HepG2 (cell line): ENCODE results near the gene PIM1. TPM values are rescaled to one million over a fixed set of nuclear protein-coding genes. Genes with fewer than 3 reads are reported as not detected.

Experiments used
- ATM ChIP-seq: fragments of 450-650 bp; IDR thresholded peaks from 2 replicates; pipeline ENCODE4 v1.7.1; 2017; ENCODE audit warnings: mild to moderate bottlenecking, borderline replicate concordance
- HNF4G ChIP-seq, 2 experiments: sonication (generic) in 1 of 2; formaldehyde crosslinking in 1 of 2; IDR thresholded peaks; 2 replicates each; pipeline versions ENCODE4 v1.4.0 to v1.6.1; 2011 to 2020; ENCODE audit warnings: borderline replicate concordance in 2 of 2, low read depth in 2 of 2, mild to moderate bottlenecking in 2 of 2, low read length in 1 of 2, missing genetic modification reagents in 1 of 2, moderate library complexity in 1 of 2
- HNRNPH1 ChIP-seq: fragments of 200-400 bp; formaldehyde crosslinking; optimal IDR thresholded peaks from 2 replicates; pipeline ENCODE3; 2017; ENCODE audit warnings: mild to moderate bottlenecking, low read depth, low read length
- LCORL ChIP-seq, 2 experiments: fragments of 450-650 bp in 1 of 2; sonication (generic) in 1 of 2; formaldehyde crosslinking in 1 of 2; IDR thresholded peaks; 2 replicates each; pipeline versions ENCODE4 v1.5.0 to v1.6.1; 2017 to 2020; ENCODE audit warnings: antibody characterized with exemption in 1 of 2, missing genetic modification reagents in 1 of 2
- NBN ChIP-seq: fragments of 450-650 bp; conservative IDR thresholded peaks from 2 replicates; pipeline ENCODE4 v1.6.1; 2017
- PHF21A ChIP-seq: sonication (generic); formaldehyde crosslinking; IDR thresholded peaks from 2 replicates; pipeline ENCODE4 v1.5.0; 2020; ENCODE audit warnings: mild to moderate bottlenecking, missing genetic modification reagents
- PITX1 ChIP-seq: sonication (generic); formaldehyde crosslinking; IDR thresholded peaks from 2 replicates; pipeline ENCODE4 v1.5.1; 2020; ENCODE audit warnings: mild to moderate bottlenecking, missing genetic modification reagents
- RARA ChIP-seq: IDR thresholded peaks from 2 replicates; pipeline ENCODE4 v1.6.1; 2016; ENCODE audit warnings: missing genetic modification reagents, missing compliant biosample characterization
- ZBTB20 ChIP-seq: sonication (generic); formaldehyde crosslinking; IDR thresholded peaks from 2 replicates; pipeline ENCODE4 v1.8.1; 2023; ENCODE audit warnings: missing genetic modification reagents, low read depth, mild to moderate bottlenecking, borderline replicate concordance
- ZNF260 ChIP-seq: sonication (generic); formaldehyde crosslinking; IDR thresholded peaks from 2 replicates; pipeline ENCODE4 v1.4.0; 2020; ENCODE audit warnings: missing genetic modification reagents, low read depth, mild to moderate bottlenecking, borderline replicate concordance
- ZNF282 ChIP-seq: fragments of 450-650 bp; IDR thresholded peaks from 2 replicates; pipeline ENCODE4 v1.6.1; 2018; ENCODE audit not compliant: partially characterized antibody
- ZNF670 ChIP-seq: sonication (generic); formaldehyde crosslinking; IDR thresholded peaks from 2 replicates; pipeline ENCODE4 v1.8.0; 2022; ENCODE audit warnings: mild to moderate bottlenecking, missing genetic modification reagents, borderline replicate concordance
- ZNF781 ChIP-seq: sonication (generic); formaldehyde crosslinking; IDR thresholded peaks from 2 replicates; pipeline ENCODE4 v1.5.1; 2020; ENCODE audit warnings: borderline replicate concordance, mild to moderate bottlenecking, missing genetic modification reagents; ENCODE audit errors: not compliant biosample characterization
- polyA plus RNA-seq, 8 experiments: library from polyadenylated mRNA; depleted of rRNA in 3 of 8; stranded (reverse) in 7 of 8; unstranded in 1 of 8; fragments of >200 nt; fragmentation: Illumina TruSeq in 4 of 8; extraction: Trizol in 4 of 8; gene quantifications; 2 replicates each; pipeline versions ENCODE4 v1.2.1 to v1.2.3, GENCODE V29; 2011 to 2016; ENCODE audit warnings: low read depth in 4 of 8, missing spikeins in 1 of 8, mixed read lengths in 1 of 8; ENCODE audit not compliant: insufficient read depth in 1 of 8
- total RNA-seq, 5 experiments: library from RNA; depleted of rRNA; stranded (reverse); fragments of >200 nt; fragmentation: Illumina TruSeq; extraction: Trizol; gene quantifications; 2 replicates each; pipeline ENCODE4 v1.2.3, GENCODE V29; 2016; ENCODE audit warnings: low read depth in 1 of 5
- TF ChIP-seq, protein P1 (sequence below): IDR thresholded peaks from 2 replicates; pipeline ENCODE4 v1.4.0; 2020; ENCODE audit warnings: mild to moderate bottlenecking, missing genetic modification reagents
- TF ChIP-seq, protein P2 (sequence below): sonication (generic); formaldehyde crosslinking; IDR thresholded peaks from 2 replicates; pipeline ENCODE4 v1.9.0; 2021; ENCODE audit warnings: mild to moderate bottlenecking, missing genetic modification reagents
- TF ChIP-seq, protein P3 (sequence below): fragments of 450-650 bp; IDR thresholded peaks from 2 replicates; pipeline ENCODE4 v1.6.1; 2016

PIM1 gene
- total and polyA plus RNA-seq, 2 of the 13 experiments (the other 11 are each of a cell fraction or from before 2014, with no cell fraction given) = 29.4 to 117 TPM

- TF ChIP-seq, protein P1, sequence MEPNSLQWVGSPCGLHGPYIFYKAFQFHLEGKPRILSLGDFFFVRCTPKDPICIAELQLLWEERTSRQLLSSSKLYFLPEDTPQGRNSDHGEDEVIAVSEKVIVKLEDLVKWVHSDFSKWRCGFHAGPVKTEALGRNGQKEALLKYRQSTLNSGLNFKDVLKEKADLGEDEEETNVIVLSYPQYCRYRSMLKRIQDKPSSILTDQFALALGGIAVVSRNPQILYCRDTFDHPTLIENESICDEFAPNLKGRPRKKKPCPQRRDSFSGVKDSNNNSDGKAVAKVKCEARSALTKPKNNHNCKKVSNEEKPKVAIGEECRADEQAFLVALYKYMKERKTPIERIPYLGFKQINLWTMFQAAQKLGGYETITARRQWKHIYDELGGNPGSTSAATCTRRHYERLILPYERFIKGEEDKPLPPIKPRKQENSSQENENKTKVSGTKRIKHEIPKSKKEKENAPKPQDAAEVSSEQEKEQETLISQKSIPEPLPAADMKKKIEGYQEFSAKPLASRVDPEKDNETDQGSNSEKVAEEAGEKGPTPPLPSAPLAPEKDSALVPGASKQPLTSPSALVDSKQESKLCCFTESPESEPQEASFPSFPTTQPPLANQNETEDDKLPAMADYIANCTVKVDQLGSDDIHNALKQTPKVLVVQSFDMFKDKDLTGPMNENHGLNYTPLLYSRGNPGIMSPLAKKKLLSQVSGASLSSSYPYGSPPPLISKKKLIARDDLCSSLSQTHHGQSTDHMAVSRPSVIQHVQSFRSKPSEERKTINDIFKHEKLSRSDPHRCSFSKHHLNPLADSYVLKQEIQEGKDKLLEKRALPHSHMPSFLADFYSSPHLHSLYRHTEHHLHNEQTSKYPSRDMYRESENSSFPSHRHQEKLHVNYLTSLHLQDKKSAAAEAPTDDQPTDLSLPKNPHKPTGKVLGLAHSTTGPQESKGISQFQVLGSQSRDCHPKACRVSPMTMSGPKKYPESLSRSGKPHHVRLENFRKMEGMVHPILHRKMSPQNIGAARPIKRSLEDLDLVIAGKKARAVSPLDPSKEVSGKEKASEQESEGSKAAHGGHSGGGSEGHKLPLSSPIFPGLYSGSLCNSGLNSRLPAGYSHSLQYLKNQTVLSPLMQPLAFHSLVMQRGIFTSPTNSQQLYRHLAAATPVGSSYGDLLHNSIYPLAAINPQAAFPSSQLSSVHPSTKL (CRISPR knock-in tag) = peak; percentile 81
- TF ChIP-seq RARA (CRISPR knock-in tag) (peak; percentile 71), ZBTB20 (peak; percentile 53; the same call in 1 of the 2 replicates), PHF21A (CRISPR knock-in tag) (0 out of 2 replicates have a peak, but pooled peaks have one; percentile 35), HNRNPH1 (no peak), ZNF260 (CRISPR knock-in tag) (no peak), PITX1 (CRISPR knock-in tag) (peak; percentile 70; the same call in 1 of the 2 replicates), ZNF282 (peak; percentile 89), ZNF781 (CRISPR knock-in tag) (no peak), LCORL (IDR thresholded peaks at IDR 0.05) (no peak), LCORL (CRISPR knock-in tag; IDR thresholded peaks at IDR 0.05) (peak; percentile 43; the same call in 1 of the 2 replicates), HNF4G (IDR thresholded peaks at IDR 0.05; ENCODE audit: borderline replicate concordance, low read depth, low read length) (peak; percentile 24; the same call in 1 of the 2 replicates), HNF4G (CRISPR knock-in tag; IDR thresholded peaks at IDR 0.05; ENCODE audit: borderline replicate concordance, low read depth) (no peak), NBN (0 out of 2 replicates have a peak, but pooled peaks have one; percentile 83), ZNF670 (CRISPR knock-in tag) (0 out of 2 replicates have a peak, but pooled peaks have one; percentile 23), ATM (peak; percentile 70; the same call in 1 of the 2 replicates)
- TF ChIP-seq, protein P2, sequence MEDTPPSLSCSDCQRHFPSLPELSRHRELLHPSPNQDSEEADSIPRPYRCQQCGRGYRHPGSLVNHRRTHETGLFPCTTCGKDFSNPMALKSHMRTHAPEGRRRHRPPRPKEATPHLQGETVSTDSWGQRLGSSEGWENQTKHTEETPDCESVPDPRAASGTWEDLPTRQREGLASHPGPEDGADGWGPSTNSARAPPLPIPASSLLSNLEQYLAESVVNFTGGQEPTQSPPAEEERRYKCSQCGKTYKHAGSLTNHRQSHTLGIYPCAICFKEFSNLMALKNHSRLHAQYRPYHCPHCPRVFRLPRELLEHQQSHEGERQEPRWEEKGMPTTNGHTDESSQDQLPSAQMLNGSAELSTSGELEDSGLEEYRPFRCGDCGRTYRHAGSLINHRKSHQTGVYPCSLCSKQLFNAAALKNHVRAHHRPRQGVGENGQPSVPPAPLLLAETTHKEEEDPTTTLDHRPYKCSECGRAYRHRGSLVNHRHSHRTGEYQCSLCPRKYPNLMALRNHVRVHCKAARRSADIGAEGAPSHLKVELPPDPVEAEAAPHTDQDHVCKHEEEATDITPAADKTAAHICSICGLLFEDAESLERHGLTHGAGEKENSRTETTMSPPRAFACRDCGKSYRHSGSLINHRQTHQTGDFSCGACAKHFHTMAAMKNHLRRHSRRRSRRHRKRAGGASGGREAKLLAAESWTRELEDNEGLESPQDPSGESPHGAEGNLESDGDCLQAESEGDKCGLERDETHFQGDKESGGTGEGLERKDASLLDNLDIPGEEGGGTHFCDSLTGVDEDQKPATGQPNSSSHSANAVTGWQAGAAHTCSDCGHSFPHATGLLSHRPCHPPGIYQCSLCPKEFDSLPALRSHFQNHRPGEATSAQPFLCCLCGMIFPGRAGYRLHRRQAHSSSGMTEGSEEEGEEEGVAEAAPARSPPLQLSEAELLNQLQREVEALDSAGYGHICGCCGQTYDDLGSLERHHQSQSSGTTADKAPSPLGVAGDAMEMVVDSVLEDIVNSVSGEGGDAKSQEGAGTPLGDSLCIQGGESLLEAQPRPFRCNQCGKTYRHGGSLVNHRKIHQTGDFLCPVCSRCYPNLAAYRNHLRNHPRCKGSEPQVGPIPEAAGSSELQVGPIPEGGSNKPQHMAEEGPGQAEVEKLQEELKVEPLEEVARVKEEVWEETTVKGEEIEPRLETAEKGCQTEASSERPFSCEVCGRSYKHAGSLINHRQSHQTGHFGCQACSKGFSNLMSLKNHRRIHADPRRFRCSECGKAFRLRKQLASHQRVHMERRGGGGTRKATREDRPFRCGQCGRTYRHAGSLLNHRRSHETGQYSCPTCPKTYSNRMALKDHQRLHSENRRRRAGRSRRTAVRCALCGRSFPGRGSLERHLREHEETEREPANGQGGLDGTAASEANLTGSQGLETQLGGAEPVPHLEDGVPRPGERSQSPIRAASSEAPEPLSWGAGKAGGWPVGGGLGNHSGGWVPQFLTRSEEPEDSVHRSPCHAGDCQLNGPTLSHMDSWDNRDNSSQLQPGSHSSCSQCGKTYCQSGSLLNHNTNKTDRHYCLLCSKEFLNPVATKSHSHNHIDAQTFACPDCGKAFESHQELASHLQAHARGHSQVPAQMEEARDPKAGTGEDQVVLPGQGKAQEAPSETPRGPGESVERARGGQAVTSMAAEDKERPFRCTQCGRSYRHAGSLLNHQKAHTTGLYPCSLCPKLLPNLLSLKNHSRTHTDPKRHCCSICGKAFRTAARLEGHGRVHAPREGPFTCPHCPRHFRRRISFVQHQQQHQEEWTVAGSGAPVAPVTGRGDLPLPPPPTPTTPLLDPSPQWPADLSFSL (CRISPR knock-in tag) = peak; percentile 96
- TF ChIP-seq, protein P3, sequence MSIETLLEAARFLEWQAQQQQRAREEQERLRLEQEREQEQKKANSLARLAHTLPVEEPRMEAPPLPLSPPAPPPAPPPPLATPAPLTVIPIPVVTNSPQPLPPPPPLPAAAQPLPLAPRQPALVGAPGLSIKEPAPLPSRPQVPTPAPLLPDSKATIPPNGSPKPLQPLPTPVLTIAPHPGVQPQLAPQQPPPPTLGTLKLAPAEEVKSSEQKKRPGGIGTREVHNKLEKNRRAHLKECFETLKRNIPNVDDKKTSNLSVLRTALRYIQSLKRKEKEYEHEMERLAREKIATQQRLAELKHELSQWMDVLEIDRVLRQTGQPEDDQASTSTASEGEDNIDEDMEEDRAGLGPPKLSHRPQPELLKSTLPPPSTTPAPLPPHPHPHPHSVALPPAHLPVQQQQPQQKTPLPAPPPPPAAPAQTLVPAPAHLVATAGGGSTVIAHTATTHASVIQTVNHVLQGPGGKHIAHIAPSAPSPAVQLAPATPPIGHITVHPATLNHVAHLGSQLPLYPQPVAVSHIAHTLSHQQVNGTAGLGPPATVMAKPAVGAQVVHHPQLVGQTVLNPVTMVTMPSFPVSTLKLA = peak; percentile 3; the same call in 1 of the 2 replicates
Observed at GRCh38 chr6:37204014-37204751, 34.2 kb downstream of the PIM1 start (continued).
